HEK293 (cell line): ENCODE measurements around the gene NFKBIE.

Source experiments
- KLF9 ChIP-seq: fragments of 450-650 bp; formaldehyde crosslinking; IDR thresholded peaks from 2 replicates; pipeline ENCODE4 v1.5.1; 2016; ENCODE audit warnings: missing biosample characterization, missing genetic modification characterization, low read depth
- MZF1 ChIP-seq: fragments of 450-650 bp; formaldehyde crosslinking; IDR thresholded peaks from 2 replicates; pipeline ENCODE4 v1.5.1; 2017; ENCODE audit warnings: missing biosample characterization, missing genetic modification characterization, borderline replicate concordance
- ZIC2 ChIP-seq: fragments of 450-650 bp; formaldehyde crosslinking; IDR thresholded peaks from 2 replicates; pipeline ENCODE4 v1.5.1; 2016; ENCODE audit warnings: missing biosample characterization, missing genetic modification characterization
- ZNF138 ChIP-seq: fragments of 450-650 bp; formaldehyde crosslinking; IDR thresholded peaks from 2 replicates; pipeline ENCODE4 v1.5.1; 2016; ENCODE audit warnings: missing biosample characterization, missing genetic modification characterization, borderline replicate concordance
- ZNF146 ChIP-seq: fragments of 450-650 bp; formaldehyde crosslinking; IDR thresholded peaks from 2 replicates; pipeline ENCODE4 v1.5.1; 2016; ENCODE audit warnings: missing biosample characterization, missing genetic modification characterization
- ZNF24 ChIP-seq: fragments of 450-650 bp; formaldehyde crosslinking; IDR thresholded peaks from 2 replicates; pipeline ENCODE4 v1.5.1; 2016; ENCODE audit warnings: missing biosample characterization, missing genetic modification characterization
- ZNF350 ChIP-seq: fragments of 450-650 bp; formaldehyde crosslinking; IDR thresholded peaks from 2 replicates; pipeline ENCODE4 v1.5.0; 2017; ENCODE audit warnings: missing biosample characterization, mild to moderate bottlenecking, missing genetic modification characterization
- ZNF514 ChIP-seq: fragments of 450-650 bp; formaldehyde crosslinking; IDR thresholded peaks from 2 replicates; pipeline ENCODE4 v1.5.1; 2016; ENCODE audit warnings: missing biosample characterization, missing genetic modification characterization
- ZNF518A ChIP-seq: fragments of 450-650 bp; formaldehyde crosslinking; conservative IDR thresholded peaks from 2 replicates; pipeline ENCODE4 v1.5.1; 2016; ENCODE audit warnings: low read depth, missing biosample characterization, missing genetic modification characterization
- ZNF776 ChIP-seq: fragments of 450-650 bp; formaldehyde crosslinking; IDR thresholded peaks from 2 replicates; pipeline ENCODE4 v1.5.0; 2017; ENCODE audit warnings: missing biosample characterization, missing genetic modification characterization, borderline replicate concordance
- TF ChIP-seq, protein P1 (sequence below): fragments of 450-650 bp; formaldehyde crosslinking; IDR thresholded peaks from 2 replicates; pipeline ENCODE4 v1.5.1; 2016; ENCODE audit warnings: missing biosample characterization, missing genetic modification characterization
- TF ChIP-seq, protein P2 (sequence below): fragments of 450-650 bp; formaldehyde crosslinking; IDR thresholded peaks from 2 replicates; pipeline ENCODE4 v1.5.1; 2016; ENCODE audit warnings: missing biosample characterization, missing genetic modification characterization
- TF ChIP-seq, protein P3 (sequence below): fragments of 450-650 bp; formaldehyde crosslinking; optimal IDR thresholded peaks from 2 replicates; pipeline ENCODE3; 2016; ENCODE audit warnings: missing biosample characterization, mild to moderate bottlenecking, missing genetic modification characterization

DNA sequence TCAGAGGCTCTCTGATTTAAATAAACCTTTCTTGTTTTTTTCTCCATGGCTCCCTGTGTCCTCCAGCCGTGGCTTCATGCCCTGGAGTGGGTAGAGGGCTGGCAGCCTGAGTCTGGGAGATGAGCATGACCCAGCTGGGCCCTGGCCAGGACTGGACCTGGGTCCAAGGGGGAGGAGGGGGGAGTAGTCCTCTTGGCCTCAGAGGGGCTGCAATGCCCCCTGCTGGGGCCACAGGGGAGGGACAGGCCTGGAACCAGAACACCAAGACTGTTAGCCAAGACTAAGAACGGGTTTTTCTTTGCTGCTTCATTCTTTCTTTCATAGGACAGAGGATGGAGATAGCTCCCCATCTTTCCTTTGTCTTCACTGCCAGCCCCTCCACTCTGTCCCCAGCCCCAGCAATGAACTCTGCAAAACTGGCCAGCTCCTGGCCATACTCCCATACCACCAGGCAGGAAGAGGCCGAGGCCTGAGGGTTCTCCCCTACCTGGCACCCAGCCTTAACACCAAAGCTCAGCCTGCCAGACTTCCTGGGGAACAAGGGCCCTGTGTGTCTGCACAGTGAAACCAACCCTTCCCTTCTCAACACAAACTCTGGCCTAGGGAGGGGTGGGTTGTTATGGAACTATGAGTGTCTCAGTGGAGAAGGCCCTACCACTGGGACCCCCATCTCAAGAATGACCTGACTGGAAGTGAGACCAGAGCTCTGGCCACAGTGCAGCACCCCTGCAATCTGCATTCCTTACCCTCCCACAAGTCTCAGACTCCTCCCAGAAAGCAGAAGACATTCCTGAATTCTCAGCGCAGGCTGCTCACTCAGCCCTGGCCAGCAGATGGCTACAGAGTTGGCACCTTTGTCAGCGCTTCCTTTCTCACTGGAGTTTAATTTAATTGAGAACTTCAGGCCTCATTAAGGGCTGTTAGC lies 31.0 kb downstream of the NFKBIE start:
- TF ChIP-seq, protein P1, sequence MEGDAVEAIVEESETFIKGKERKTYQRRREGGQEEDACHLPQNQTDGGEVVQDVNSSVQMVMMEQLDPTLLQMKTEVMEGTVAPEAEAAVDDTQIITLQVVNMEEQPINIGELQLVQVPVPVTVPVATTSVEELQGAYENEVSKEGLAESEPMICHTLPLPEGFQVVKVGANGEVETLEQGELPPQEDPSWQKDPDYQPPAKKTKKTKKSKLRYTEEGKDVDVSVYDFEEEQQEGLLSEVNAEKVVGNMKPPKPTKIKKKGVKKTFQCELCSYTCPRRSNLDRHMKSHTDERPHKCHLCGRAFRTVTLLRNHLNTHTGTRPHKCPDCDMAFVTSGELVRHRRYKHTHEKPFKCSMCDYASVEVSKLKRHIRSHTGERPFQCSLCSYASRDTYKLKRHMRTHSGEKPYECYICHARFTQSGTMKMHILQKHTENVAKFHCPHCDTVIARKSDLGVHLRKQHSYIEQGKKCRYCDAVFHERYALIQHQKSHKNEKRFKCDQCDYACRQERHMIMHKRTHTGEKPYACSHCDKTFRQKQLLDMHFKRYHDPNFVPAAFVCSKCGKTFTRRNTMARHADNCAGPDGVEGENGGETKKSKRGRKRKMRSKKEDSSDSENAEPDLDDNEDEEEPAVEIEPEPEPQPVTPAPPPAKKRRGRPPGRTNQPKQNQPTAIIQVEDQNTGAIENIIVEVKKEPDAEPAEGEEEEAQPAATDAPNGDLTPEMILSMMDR, result peak; percentile 69
- no peak for TF ChIP-seq ZNF138
- no peak for TF ChIP-seq ZNF146 (tag by site-specific recombination)
- TF ChIP-seq MZF1 (tag by site-specific recombination), result no peak
- TF ChIP-seq ZNF514 (tag by site-specific recombination), result no peak
- no peak for TF ChIP-seq ZNF776 (tag by site-specific recombination)
- TF ChIP-seq ZNF518A, result no peak
- TF ChIP-seq, protein P2, sequence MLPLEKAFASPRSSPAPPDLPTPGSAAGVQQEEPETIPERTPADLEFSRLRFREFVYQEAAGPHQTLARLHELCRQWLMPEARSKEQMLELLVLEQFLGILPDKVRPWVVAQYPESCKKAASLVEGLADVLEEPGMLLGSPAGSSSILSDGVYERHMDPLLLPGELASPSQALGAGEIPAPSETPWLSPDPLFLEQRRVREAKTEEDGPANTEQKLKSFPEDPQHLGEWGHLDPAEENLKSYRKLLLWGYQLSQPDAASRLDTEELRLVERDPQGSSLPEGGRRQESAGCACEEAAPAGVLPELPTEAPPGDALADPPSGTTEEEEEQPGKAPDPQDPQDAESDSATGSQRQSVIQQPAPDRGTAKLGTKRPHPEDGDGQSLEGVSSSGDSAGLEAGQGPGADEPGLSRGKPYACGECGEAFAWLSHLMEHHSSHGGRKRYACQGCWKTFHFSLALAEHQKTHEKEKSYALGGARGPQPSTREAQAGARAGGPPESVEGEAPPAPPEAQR (tag by site-specific recombination), result no peak
- TF ChIP-seq ZIC2, result no peak
- no peak for TF ChIP-seq ZNF350 (tag by site-specific recombination)
- TF ChIP-seq, protein P3, sequence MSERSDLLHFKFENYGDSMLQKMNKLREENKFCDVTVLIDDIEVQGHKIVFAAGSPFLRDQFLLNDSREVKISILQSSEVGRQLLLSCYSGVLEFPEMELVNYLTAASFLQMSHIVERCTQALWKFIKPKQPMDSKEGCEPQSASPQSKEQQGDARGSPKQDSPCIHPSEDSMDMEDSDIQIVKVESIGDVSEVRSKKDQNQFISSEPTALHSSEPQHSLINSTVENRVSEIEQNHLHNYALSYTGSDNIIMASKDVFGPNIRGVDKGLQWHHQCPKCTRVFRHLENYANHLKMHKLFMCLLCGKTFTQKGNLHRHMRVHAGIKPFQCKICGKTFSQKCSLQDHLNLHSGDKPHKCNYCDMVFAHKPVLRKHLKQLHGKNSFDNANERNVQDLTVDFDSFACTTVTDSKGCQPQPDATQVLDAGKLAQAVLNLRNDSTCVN (tag by site-specific recombination), result no peak
- TF ChIP-seq KLF9, result no peak
- TF ChIP-seq ZNF24 (tag by site-specific recombination), result no peak
